HepG2 (cell line): Measurements from ENCODE around the gene STRN3. TPM values are rescaled to one million over a fixed set of nuclear protein-coding genes. Genes with fewer than 3 reads are reported as not detected.

ENCODE experiments used
- ATAD3A ChIP-seq: sonication (generic); formaldehyde crosslinking; IDR thresholded peaks from 2 replicates; pipeline ENCODE4 v1.4.0; 2020; ENCODE audit warnings: missing genetic modification reagents
- ATF7-NPFF ChIP-seq: sonication (generic); formaldehyde crosslinking; IDR thresholded peaks from 2 replicates; pipeline ENCODE4 v1.8.1; 2023; ENCODE audit warnings: mild to moderate bottlenecking, low read depth, missing genetic modification reagents, moderate library complexity
- CHD2 ChIP-seq: IDR thresholded peaks from 2 replicates; pipeline ENCODE4 v1.6.1; 2011; ENCODE audit warnings: low read depth, low read length, improper control_type of control experiment
- JUND ChIP-seq: sonication (generic); formaldehyde crosslinking; IDR thresholded peaks from 2 replicates; pipeline ENCODE4 v1.8.0; 2022; ENCODE audit warnings: mild to moderate bottlenecking, missing genetic modification reagents
- NAIF1 ChIP-seq: sonication (generic); formaldehyde crosslinking; IDR thresholded peaks from 2 replicates; pipeline ENCODE4 v1.5.0; 2020; ENCODE audit warnings: mild to moderate bottlenecking, missing genetic modification reagents, borderline replicate concordance
- POLR2G ChIP-seq: fragments of 200-400 bp; formaldehyde crosslinking; IDR thresholded peaks from 2 replicates; pipeline ENCODE4 v1.6.1; 2018; ENCODE audit warnings: mild to moderate bottlenecking, low read depth, low read length, moderate library complexity
- SOX5 ChIP-seq: IDR thresholded peaks from 2 replicates; pipeline ENCODE4 v1.6.1; 2016; ENCODE audit warnings: borderline replicate concordance
- TGIF2 ChIP-seq: IDR thresholded peaks from 2 replicates; pipeline ENCODE4 v1.6.1; 2016; ENCODE audit warnings: control low read depth, missing compliant biosample characterization
- U2AF2 ChIP-seq: fragments of 200-400 bp; formaldehyde crosslinking; IDR thresholded peaks from 2 replicates; pipeline ENCODE4 v1.6.1; 2017; ENCODE audit warnings: low read depth, mild to moderate bottlenecking, low read length
- ZBTB49 ChIP-seq: sonication (generic); formaldehyde crosslinking; IDR thresholded peaks from 2 replicates; pipeline ENCODE4 v1.4.0; 2020; ENCODE audit warnings: missing genetic modification reagents, borderline replicate concordance
- ZNF205 ChIP-seq: IDR thresholded peaks from 2 replicates; pipeline ENCODE4 v1.6.1; 2018; ENCODE audit warnings: missing biosample characterization, missing genetic modification reagents
- ZNF253 ChIP-seq: sonication (generic); formaldehyde crosslinking; IDR thresholded peaks from 2 replicates; pipeline ENCODE4 v1.8.0; 2022; ENCODE audit warnings: mild to moderate bottlenecking, missing genetic modification reagents, borderline replicate concordance
- ZNF460 ChIP-seq: sonication (generic); formaldehyde crosslinking; IDR thresholded peaks from 2 replicates; pipeline ENCODE4 v1.5.1; 2020; ENCODE audit warnings: missing genetic modification reagents, mild to moderate bottlenecking, borderline replicate concordance
- ZNF883 ChIP-seq: sonication (generic); formaldehyde crosslinking; IDR thresholded peaks from 2 replicates; pipeline ENCODE4 v1.5.1; 2020; ENCODE audit warnings: mild to moderate bottlenecking, missing genetic modification reagents; ENCODE audit errors: not compliant biosample characterization
- ZSCAN30 ChIP-seq: sonication (generic); formaldehyde crosslinking; IDR thresholded peaks from 2 replicates; pipeline ENCODE4 v1.5.0; 2020; ENCODE audit warnings: mild to moderate bottlenecking, missing genetic modification reagents
- polyA plus RNA-seq, 8 experiments: library from polyadenylated mRNA; depleted of rRNA in 3 of 8; stranded (reverse) in 7 of 8; unstranded in 1 of 8; fragments of >200 nt; fragmentation: Illumina TruSeq in 4 of 8; extraction: Trizol in 4 of 8; gene quantifications; 2 replicates each; pipeline versions ENCODE4 v1.2.1 to v1.2.3, GENCODE V29; 2011 to 2016; ENCODE audit warnings: low read depth in 4 of 8, missing spikeins in 1 of 8, mixed read lengths in 1 of 8; ENCODE audit not compliant: insufficient read depth in 1 of 8
- total RNA-seq, 5 experiments: library from RNA; depleted of rRNA; stranded (reverse); fragments of >200 nt; fragmentation: Illumina TruSeq; extraction: Trizol; gene quantifications; 2 replicates each; pipeline ENCODE4 v1.2.3, GENCODE V29; 2016; ENCODE audit warnings: low read depth in 1 of 5
- TF ChIP-seq, protein P1 (sequence below): sonication (generic); formaldehyde crosslinking; IDR thresholded peaks from 2 replicates; pipeline ENCODE4 v1.4.0; 2020; ENCODE audit warnings: missing genetic modification reagents
- TF ChIP-seq, protein P2 (sequence below): sonication (generic); formaldehyde crosslinking; IDR thresholded peaks from 2 replicates; pipeline ENCODE4 v1.8.0; 2022; ENCODE audit warnings: missing genetic modification reagents, mild to moderate bottlenecking, inconsistent platforms, borderline replicate concordance
- TF ChIP-seq, protein P3 (sequence below): sonication (generic); formaldehyde crosslinking; IDR thresholded peaks from 2 replicates; pipeline ENCODE4 v1.8.1; 2023; ENCODE audit warnings: missing genetic modification reagents, inconsistent platforms, borderline replicate concordance
- TF ChIP-seq, protein P4 (sequence below): sonication (generic); formaldehyde crosslinking; IDR thresholded peaks from 2 replicates; pipeline ENCODE4 v1.5.0; 2020; ENCODE audit warnings: mild to moderate bottlenecking, missing genetic modification reagents

STRN3 gene
- total and polyA plus RNA-seq, 2 of the 13 experiments (the other 11 are each of a cell fraction or from before 2014, with no cell fraction given), result 49.4 to 123 TPM

- 0 out of 2 replicates have a peak, but pooled peaks have one; percentile 1 for TF ChIP-seq ATF7-NPFF (CRISPR knock-in tag)
- TF ChIP-seq, protein P1, sequence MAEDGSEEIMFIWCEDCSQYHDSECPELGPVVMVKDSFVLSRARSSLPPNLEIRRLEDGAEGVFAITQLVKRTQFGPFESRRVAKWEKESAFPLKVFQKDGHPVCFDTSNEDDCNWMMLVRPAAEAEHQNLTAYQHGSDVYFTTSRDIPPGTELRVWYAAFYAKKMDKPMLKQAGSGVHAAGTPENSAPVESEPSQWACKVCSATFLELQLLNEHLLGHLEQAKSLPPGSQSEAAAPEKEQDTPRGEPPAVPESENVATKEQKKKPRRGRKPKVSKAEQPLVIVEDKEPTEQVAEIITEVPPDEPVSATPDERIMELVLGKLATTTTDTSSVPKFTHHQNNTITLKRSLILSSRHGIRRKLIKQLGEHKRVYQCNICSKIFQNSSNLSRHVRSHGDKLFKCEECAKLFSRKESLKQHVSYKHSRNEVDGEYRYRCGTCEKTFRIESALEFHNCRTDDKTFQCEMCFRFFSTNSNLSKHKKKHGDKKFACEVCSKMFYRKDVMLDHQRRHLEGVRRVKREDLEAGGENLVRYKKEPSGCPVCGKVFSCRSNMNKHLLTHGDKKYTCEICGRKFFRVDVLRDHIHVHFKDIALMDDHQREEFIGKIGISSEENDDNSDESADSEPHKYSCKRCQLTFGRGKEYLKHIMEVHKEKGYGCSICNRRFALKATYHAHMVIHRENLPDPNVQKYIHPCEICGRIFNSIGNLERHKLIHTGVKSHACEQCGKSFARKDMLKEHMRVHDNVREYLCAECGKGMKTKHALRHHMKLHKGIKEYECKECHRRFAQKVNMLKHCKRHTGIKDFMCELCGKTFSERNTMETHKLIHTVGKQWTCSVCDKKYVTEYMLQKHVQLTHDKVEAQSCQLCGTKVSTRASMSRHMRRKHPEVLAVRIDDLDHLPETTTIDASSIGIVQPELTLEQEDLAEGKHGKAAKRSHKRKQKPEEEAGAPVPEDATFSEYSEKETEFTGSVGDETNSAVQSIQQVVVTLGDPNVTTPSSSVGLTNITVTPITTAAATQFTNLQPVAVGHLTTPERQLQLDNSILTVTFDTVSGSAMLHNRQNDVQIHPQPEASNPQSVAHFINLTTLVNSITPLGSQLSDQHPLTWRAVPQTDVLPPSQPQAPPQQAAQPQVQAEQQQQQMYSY (CRISPR knock-in tag), result no peak
- no peak; the same call in 1 of the 2 replicates for TF ChIP-seq U2AF2
- TF ChIP-seq CHD2, result no peak
- no peak for TF ChIP-seq JUND (CRISPR knock-in tag)
- TF ChIP-seq POLR2G, result peak; percentile 75
- TF ChIP-seq ZNF460, result peak; percentile 35; the same call in 1 of the 2 replicates
- no peak for TF ChIP-seq ATAD3A (CRISPR knock-in tag)
- TF ChIP-seq ZSCAN30, result 0 out of 2 replicates have a peak, but pooled peaks have one; percentile 79
- peak; percentile 91 for TF ChIP-seq TGIF2 (CRISPR knock-in tag)
- TF ChIP-seq, protein P2, sequence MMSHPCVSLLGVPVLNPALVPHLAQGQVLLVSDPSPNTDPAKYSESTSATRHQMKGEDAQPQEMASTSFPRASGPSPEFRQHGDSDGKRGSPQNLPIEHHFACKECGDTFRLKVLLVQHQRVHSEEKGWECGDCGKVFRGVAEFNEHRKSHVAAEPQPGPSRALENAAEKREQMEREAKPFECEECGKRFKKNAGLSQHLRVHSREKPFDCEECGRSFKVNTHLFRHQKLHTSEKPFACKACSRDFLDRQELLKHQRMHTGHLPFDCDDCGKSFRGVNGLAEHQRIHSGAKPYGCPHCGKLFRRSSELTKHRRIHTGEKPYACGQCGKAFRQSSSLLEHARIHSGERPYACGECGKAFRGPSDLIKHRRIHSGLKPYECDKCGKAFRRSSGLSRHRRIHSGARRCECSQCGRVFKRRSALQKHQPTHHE (CRISPR knock-in tag), result peak; percentile 92; the same call in 1 of the 2 replicates
- peak; percentile 39; the same call in 1 of the 2 replicates for TF ChIP-seq NAIF1 (CRISPR knock-in tag)
- TF ChIP-seq, protein P3, sequence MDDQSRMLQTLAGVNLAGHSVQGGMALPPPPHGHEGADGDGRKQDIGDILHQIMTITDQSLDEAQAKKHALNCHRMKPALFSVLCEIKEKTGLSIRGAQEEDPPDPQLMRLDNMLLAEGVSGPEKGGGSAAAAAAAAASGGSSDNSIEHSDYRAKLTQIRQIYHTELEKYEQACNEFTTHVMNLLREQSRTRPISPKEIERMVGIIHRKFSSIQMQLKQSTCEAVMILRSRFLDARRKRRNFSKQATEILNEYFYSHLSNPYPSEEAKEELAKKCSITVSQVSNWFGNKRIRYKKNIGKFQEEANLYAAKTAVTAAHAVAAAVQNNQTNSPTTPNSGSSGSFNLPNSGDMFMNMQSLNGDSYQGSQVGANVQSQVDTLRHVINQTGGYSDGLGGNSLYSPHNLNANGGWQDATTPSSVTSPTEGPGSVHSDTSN (CRISPR knock-in tag), result no peak
- TF ChIP-seq ZNF883 (CRISPR knock-in tag), result peak; percentile 89
- peak; percentile 83; the same call in 1 of the 2 replicates for TF ChIP-seq ZNF253 (CRISPR knock-in tag)
- TF ChIP-seq ZBTB49 (CRISPR knock-in tag), result 0 out of 2 replicates have a peak, but pooled peaks have one; percentile 11
- TF ChIP-seq ZNF205 (CRISPR knock-in tag), result peak; percentile 77; the same call in 1 of the 2 replicates
- TF ChIP-seq, protein P4, sequence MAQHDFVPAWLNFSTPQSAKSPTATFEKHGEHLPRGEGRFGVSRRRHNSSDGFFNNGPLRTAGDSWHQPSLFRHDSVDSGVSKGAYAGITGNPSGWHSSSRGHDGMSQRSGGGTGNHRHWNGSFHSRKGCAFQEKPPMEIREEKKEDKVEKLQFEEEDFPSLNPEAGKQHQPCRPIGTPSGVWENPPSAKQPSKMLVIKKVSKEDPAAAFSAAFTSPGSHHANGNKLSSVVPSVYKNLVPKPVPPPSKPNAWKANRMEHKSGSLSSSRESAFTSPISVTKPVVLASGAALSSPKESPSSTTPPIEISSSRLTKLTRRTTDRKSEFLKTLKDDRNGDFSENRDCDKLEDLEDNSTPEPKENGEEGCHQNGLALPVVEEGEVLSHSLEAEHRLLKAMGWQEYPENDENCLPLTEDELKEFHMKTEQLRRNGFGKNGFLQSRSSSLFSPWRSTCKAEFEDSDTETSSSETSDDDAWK (CRISPR knock-in tag), result no peak
- no peak for TF ChIP-seq SOX5 (CRISPR knock-in tag)
These were observed 657 bp downstream of the STRN3 start, which contains the start of gene AP4S1 (continued) for GRCh38 chr14:31025367-31026076.
